Ishikawa (cell line): Measurements from ENCODE around the gene CHST9.

Experiments
- CEBPB ChIP-seq: IDR thresholded peaks from 2 replicates; pipeline ENCODE4 v1.6.1; 2012
- CREB1 ChIP-seq: IDR thresholded peaks from 2 replicates; pipeline ENCODE4 v1.6.1; 2012; ENCODE audit warnings: low read depth
- EGR1 ChIP-seq: IDR thresholded peaks from 2 replicates; pipeline ENCODE4 v1.6.1; 2012
- EP300 ChIP-seq: IDR thresholded peaks from 2 replicates; pipeline ENCODE4 v1.6.1; 2012; ENCODE audit warnings: borderline replicate concordance
- FOXM1 ChIP-seq: IDR thresholded peaks from 2 replicates; pipeline ENCODE4 v1.6.1; 2012; ENCODE audit warnings: low read depth, borderline replicate concordance
- MAX ChIP-seq: IDR thresholded peaks from 2 replicates; pipeline ENCODE4 v1.6.1; 2012
- NFIC ChIP-seq: IDR thresholded peaks from 2 replicates; pipeline ENCODE4 v1.6.1; 2012
- RAD21 ChIP-seq: IDR thresholded peaks from 2 replicates; pipeline ENCODE4 v1.6.1; 2012; ENCODE audit warnings: low read depth
- REST ChIP-seq: IDR thresholded peaks from 2 replicates; pipeline ENCODE4 v1.6.1; 2012; ENCODE audit warnings: low read depth, mild to moderate bottlenecking
- TAF1 ChIP-seq: IDR thresholded peaks from 2 replicates; pipeline ENCODE4 v1.6.1; 2012; ENCODE audit warnings: low read depth, mild to moderate bottlenecking
- TCF12 ChIP-seq: IDR thresholded peaks from 2 replicates; pipeline ENCODE4 v1.6.1; 2012; ENCODE audit warnings: low read depth
- TEAD4 ChIP-seq: IDR thresholded peaks from 2 replicates; pipeline ENCODE4 v1.6.1; 2012
- USF1 ChIP-seq: IDR thresholded peaks from 2 replicates; pipeline ENCODE4 v1.6.1; 2012
- YY1 ChIP-seq: IDR thresholded peaks from 2 replicates; pipeline ENCODE4 v1.6.1; 2012; ENCODE audit warnings: low read depth
- ZBTB7A ChIP-seq: IDR thresholded peaks from 2 replicates; pipeline ENCODE4 v1.6.1; 2012; ENCODE audit warnings: low read depth

CHST9 gene

GRCh38 chr18:27045342-27045741 lies 139.8 kb downstream of the CHST9 start:
- no peak for TF ChIP-seq REST
- TF ChIP-seq FOXM1: no peak
- TF ChIP-seq RAD21: no peak
- no peak for TF ChIP-seq USF1
- TF ChIP-seq EGR1: no peak
- TF ChIP-seq MAX: no peak
- no peak for TF ChIP-seq EP300
- TF ChIP-seq ZBTB7A: no peak
- TF ChIP-seq CEBPB: no peak
- TF ChIP-seq NFIC: no peak
- no peak for TF ChIP-seq TCF12

- TF ChIP-seq EP300: no peak
- TF ChIP-seq CEBPB: no peak
- TF ChIP-seq YY1: no peak
These were observed 142.9 kb downstream of the CHST9 start for GRCh38 chr18:27042177-27042576.

DNA sequence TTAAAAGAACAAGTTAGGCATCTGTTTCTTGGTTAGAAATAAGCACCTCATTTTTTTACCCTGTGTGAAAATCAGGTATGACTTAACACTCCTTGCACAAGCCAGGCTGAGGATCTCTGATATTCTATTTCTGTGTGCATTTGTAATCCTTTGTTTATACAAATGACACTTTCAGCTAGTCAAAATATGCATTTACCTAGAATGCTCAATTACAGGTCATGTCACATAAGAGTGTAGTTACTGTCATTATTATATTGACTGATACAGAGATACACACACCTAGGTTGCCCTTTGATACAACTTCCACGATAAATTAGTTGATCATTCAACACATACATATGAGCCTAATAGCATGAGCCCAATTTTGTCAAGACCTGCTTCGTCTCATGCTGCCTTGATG lies 144.3 kb downstream of the CHST9 start:
- TF ChIP-seq RAD21 (no peak), TEAD4 (no peak)

DNA sequence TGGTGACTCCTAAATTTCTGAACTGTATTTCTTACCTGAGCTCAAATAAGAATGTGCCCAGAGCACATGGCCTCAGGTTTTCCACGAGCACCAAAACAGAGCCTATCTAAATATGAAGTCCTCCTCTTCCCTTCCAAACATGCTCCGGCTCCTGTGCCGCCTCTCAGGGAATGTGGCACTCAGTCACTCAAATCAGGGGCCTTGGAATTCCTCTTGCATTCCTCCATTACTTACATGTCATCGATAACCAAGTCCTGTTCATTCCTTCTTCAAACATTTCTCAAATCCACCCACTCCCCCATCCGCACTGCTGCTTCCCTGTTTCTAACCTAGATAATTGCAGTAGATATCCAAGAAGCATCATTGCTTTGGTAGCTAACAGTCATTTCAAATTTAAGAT lies 151.4 kb downstream of the CHST9 start:
- TF ChIP-seq EGR1 (no peak), TCF12 (no peak), REST (no peak), NFIC (no peak), TAF1 (no peak), FOXM1 (no peak), RAD21 (no peak), YY1 (no peak), ZBTB7A (no peak), MAX (no peak), CEBPB (no peak), USF1 (no peak), EP300 (no peak), CREB1 (no peak), TEAD4 (no peak)

GRCh38 chr18:27030421-27030820 lies 154.7 kb downstream of the CHST9 start:
- no peak for TF ChIP-seq CREB1
- no peak for TF ChIP-seq TAF1
- TF ChIP-seq TEAD4: no peak
- TF ChIP-seq ZBTB7A: no peak
- no peak for TF ChIP-seq REST
- no peak for TF ChIP-seq TCF12
- TF ChIP-seq USF1: no peak
- TF ChIP-seq EP300: no peak
- TF ChIP-seq MAX: no peak
- TF ChIP-seq EGR1: no peak
- TF ChIP-seq NFIC: no peak
- no peak for TF ChIP-seq FOXM1
